ENCODE results near the gene IMPG2.

The IMPG2 gene

DNA sequence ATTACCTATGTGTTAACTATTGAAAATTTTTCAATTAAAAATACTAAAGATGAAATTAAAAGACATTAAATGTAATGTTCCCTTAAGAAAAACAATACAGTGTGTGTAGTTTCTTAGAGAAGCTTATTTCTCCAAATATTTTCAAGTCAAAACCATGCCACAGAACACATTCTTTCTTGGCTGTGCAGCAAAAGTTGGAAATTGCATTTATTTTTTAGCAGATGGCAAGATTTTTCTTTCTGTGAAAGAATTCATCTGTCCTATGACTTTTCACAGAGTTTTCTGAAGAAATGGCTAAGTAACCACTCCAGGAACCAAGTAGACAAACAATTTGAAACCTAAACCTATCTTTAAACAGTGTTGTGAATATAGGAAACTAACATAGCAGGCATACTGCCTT is 47.2 kb downstream of the IMPG2 start:
- no peak for DNase-seq

DNA sequence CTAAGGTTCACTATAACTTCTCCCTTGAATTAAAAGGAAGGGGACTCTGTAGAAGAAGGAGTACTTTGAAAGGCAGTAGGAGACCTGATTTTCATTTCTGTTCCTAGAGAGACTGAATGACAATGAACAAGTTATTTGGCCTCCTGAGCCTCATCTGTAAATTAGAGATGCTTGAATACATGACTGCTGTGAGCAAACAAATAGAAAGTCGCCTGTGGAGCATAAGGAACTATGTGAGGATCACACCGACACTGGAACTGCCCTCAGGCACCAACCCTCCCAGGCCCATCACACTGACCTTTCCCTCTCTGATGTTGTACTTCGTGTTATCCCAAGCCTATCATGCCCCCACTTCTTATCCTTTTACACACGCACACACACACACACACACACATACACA is 48.6 kb downstream of the IMPG2 start:
- DNase-seq: no peak

DNA sequence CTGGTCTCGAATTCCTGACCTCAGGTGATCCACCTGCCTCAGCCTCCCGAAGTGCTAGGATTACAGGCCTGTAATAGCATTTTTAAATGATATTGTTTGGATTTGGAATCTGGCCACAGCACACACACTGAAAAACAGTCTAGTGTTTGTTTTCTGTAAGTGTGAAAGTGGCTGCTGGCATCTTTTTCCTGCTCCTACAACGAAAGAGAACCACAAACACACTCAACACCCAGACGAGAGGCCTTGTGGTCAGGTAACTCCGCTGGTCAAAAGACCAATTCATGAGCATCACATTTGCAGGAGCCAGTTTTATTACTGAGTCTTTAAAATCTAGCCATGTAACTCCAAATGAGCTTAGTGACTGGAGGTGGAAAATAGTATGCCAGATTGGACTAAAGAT is 50.2 kb downstream of the IMPG2 start:
- no peak for DNase-seq

DNA sequence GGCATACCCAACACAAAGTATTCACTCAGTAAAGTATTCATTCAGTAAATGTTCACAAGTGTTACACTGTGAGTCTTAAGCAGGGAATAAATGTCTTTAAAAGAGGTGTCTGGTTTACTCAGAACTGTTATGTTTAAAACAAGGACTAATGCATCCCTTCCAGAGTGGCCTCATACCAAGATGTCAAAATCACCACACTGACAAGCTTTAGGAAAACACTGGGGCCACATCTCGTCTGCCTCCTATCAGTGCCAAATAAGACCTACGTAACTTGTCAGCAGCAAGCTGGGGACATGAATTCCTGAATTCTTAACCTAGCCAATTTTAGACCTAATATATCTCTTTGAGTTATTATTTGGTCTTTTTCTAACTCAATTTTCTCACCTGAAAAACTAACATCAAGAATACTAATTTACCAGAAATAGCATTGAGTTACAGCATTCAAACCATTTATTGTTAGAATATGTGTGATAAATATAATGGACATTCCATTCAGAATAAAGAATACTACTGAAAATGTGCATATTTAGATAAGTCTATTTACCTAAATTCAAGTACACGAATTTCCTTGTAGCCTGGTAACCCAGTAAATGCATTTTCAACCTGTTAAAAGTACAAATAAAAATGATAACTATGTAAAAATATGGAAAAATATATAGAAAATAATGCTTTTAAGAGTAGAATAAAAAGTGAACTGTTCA is 51.3 kb downstream of the IMPG2 start:
- no peak for DNase-seq

DNA sequence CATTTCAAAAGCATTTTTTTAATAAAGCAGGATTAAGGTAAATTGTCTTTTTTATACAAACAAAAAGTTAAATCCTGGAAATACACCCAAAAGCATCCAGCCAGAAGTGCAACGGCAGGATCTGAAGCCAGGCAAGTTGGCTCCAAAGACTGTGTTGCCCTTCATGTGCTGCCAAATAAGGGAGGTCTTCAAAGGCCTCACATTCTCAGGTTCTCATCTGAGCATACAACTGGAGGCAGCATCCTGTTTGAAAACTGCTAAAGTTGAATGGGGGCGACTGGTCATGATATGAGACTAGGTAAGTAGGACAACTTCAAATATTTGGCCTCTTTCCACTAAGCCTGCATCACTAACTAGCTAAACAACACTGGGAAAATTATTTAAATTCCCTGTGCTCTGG is 52.2 kb downstream of the IMPG2 start:
- DNase-seq: no peak

DNA sequence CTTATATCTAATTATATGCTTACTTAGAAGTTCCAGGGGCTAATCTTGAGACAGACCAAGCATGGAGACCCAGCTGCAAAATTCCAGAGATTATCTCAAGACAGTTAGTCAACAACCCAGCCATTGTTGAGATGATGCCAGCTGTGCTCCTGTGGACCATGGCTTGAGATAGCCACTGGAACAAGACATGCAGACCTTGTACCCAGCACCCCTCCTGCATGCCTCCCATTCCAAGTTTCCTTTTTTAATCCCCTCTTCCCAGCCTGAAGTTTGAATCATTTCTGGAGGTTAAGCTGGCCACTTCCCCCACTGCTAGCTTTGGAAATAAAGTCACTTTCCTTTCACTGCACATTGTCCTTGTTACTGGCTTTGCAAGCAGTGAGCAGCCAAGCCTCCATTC is 53.8 kb downstream of the IMPG2 start:
- DNase-seq: no peak

DNA sequence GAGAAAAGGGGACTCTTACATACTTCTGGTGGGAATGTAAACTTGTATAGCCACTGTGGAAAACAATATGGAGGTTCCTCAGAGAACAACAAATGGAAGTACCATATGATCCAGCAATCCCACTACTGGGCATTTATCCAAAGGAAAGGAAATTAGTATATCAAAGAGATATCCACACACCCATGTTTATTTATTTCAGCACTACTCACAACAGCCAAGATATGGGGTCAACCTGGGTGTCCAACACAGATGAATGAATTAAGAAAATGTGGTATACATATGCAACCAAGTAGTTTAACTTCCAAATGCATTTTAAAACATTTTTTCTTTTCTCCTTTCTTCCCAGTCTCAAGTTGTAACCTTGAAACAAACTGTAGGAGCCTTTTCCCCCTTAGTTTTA is 54.3 kb downstream of the IMPG2 start:
- no peak for DNase-seq

DNA sequence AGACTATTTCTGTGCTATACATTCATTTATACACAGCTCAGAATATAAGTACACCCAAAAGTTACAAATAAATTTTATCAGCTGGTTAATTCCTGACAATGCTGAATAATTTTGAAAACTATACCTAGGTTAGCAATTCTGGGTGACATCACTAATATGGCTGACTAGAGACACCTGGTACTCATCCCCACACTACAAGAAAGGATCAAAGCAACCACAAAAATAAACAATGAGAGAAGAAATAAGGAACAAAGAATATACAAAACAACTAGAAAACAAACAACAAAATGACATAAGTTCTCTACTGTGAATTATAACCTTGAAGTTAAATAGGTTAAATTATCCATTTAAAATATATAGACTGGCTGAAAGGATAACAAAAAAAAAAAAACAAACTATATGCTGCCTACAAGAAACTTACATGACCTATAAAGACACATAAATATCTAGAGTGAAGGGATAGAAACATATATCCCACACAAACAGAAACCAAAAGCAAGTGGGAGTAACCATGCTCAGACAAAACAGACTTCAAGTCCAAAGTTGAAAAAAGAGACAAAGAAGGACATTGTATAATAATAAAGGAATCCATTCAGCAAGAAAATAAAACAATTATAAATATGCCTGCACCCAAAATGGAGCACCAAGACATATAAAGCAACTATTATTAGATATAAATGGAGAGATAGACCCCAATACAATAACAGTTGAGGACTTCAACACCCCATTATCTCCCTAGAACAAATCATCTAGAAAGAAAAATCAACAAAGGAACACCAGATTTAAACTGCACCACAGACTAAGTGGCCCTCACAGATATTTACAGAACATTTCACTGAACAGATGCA is 57.8 kb downstream of the IMPG2 start:
- DNase-seq: no peak

DNA sequence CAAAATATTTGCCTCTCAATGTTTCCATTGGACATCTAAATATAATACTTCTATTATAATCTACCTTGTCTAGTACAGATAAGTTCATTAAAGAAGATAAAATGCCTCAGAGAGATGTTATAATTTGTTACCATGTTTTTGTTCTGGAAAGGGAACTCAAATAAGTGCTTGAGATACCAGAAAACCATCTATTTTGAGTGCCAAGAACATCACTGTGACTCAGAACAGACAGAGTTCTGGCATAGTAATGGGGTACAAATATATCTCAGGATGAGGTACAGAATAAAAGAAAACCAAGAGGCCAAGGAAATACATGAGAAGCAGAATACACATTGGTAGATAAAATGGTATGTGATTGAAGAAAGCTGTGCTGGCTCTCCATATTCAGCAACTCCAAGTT is 58.9 kb downstream of the IMPG2 start:
- no peak for DNase-seq

DNA sequence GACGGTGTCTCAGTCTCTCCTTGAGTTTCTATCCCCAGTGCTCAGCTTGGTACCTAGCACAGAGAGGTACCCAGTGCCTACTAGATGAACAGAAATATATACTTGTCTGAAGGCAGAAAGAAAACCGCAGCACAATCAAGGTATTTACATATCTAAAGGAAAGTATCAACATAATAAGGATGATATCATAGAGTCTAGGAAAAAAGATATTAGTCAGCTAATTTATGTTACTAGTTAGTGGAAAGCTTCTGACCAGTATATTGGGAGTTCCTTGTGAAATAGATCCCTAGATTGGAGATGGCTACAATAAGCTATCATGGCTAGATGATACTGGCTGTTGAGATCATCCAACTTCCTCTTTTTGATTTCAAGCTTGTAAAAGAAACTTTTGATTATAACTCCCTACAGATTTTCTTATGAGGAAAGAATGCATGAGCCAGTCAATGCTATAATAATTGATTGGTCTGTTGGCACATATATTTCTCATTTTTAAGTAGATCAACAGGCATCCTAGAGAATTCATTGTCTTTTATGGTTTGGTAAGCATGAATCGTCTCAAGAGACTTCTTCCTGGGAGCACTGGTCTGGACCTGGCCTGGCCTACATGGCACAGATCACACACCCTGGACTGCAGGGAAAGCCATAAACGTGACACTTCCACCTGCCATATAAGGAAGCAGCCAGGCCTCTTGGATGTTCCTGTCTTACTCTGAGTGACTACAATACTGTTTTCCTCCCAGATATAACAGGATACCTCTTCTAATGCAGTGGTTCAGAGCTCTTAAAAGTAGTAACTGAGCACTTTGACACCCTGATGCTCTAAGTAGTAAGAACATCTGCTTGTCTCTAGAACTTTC is 60.7 kb downstream of the IMPG2 start:
- no peak for DNase-seq

DNA sequence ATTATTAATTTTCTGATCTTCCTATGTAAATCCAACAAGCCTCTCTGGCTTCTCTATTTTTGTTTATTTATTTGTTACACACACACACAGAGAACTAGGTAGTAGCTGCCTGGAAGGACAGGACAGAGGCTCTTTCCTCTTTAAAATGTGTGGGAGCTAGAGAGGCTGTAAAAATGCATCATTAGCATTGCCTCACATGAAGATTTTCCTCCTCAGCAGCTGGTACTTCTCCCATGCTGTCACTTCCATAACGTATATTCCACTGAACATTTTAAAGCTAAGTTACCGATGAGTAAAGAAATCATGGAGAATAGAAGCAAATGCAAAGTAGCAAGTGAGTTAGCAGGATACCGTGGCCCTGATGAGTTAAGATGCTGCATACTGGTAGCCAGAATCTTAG is 63.9 kb downstream of the IMPG2 start:
- no peak for DNase-seq

DNA sequence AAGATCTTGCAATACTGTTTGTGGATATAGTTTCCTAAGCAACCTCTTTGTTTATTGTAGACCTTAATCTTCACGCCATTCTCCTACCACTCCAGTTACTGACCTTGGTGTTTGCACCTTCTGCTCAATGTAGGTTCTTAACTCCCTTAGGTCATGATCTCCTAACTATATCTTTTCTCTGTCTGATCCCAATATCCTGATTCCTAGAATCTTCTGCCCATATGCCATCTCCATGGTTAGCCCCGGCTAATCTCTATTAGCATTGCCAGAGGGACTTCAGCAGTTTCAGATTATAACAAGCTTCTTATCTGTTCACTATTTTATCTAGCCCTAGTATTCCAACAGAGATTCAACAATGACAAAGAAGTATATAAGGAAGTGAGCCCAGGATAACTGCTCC is 64.9 kb downstream of the IMPG2 start:
- DNase-seq: no peak

DNA sequence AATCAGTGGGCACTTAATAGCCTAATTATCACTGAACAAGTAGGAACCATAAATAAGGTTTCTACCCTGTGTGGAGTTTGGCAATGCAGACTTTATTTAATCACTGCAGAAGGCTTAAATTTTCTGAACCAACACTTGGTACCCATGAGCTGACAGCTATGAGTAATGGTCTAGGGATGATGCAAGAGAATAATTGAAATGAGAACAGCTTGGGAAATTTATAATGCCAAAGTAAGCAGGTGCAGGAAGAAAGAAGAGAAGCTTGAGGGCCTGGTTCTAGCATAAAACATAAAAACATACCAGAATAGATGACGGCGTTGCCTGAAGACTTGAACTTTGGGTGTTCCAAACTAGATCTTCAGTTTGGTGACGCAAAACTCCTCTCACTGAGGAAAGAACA is 67.0 kb downstream of the IMPG2 start:
- DNase-seq: no peak

DNA sequence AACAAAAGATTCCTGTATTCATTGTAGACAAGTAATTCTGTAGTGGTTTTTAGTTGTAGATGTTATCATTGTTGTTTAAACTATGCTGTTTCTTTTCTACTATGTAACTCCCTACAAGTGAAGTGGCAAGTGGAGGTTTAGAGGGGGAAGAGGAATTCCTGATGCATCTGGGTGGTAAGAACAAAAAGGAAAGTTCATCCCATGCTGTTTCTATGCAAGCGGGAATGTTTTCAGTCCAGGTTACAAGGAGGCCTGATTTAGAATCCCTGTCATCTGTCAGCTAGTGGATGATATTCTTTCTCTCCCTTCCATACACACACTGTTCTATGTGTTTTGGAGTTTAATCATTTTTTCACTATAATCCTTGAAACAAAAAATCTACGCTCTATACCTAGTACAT is 67.4 kb downstream of the IMPG2 start:
- no peak for DNase-seq

DNA sequence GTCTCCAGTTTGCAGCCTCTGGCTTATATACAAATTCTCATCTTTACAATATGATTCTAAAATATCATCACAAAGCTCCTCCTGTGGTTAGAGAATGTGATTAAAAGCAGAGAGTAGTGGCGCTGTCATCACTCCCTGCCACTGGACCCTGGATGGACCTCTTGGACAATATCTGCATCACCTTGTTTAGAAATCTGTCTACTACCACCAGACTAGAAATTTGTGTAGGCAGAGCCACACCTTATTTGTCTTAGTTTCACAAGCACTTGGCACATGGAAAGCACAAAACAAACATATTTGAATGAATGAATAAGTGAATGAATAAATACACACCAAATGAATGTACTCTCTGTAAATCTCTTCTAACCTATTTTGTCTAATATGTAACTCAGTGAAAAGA is 68.1 kb downstream of the IMPG2 start:
- DNase-seq: no peak

DNA sequence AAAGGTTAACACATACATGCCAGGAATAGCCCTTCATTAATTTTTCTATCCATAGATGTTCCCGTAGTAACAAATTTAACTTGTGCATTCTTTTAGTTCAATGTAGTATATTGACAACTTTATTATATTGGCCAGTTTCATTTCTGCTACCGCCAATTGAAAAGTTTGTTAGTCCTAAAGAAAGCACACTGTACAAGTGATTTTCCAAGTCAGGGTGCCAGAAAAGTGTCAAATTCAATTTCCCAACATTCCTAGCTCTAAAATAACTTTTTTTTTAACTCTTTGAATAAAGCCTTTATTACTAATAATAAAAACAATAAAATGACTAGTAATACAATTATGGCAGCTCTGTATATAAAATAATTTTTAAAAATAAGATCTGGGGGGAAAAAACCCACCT is 68.9 kb downstream of the IMPG2 start:
- DNase-seq: no peak

DNA sequence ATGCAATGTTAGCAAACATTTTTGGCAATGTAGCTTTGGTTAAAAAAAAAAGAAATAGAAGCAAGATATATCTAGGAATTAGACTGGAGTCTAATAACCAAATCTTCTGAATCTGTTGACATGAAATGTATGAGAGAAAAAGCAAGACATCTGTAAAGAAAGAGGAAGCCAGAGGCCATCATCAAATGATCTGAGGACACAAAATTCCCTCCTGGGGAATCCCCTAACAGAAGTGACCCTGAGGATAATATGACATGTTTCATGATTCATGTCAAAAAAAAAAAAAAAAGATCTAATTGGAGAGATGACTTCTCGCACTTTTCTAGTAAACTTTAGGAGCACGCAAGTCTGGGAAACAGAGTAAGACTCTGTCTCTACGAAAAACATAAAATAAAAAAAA is 70.9 kb downstream of the IMPG2 start:
- no peak for DNase-seq

DNA sequence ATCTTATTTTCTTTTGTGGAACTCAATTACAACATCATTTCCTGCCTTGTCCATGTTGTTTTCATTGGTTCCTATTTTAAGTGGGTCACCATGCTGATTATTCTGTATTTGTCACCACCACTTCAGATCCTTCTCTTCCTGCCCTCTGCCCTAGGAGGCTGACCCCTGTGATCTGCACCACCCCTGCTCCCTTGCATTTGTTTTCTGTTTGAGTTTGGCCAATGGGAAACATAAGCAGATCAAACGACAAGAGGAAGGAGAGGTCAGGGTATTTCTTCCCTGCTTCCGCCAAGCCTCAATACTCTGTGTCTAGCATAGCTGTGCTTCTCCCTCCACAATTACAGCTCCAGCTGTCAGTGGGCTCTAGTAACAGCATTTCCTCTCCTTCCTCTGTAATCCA is 71.6 kb downstream of the IMPG2 start:
- no peak for DNase-seq

DNA sequence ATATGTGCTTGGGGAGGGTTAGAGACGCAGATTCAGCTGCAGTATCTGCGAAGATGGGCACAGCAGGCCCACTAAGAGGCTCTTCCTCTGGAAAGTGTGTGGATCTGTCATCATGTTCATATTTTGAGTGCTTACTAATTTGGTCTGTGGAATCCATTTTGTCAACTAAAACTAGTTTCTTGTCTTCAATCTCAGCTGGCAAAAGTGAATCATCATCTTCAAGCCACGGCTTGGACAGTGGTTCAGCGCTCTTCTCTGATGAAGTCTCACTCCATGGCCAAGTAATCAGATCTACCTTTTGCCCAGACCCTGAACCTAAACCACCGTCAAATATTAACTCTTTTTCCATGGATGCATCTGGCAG is 76.2 kb downstream of the IMPG2 start:
- no peak for DNase-seq

DNA sequence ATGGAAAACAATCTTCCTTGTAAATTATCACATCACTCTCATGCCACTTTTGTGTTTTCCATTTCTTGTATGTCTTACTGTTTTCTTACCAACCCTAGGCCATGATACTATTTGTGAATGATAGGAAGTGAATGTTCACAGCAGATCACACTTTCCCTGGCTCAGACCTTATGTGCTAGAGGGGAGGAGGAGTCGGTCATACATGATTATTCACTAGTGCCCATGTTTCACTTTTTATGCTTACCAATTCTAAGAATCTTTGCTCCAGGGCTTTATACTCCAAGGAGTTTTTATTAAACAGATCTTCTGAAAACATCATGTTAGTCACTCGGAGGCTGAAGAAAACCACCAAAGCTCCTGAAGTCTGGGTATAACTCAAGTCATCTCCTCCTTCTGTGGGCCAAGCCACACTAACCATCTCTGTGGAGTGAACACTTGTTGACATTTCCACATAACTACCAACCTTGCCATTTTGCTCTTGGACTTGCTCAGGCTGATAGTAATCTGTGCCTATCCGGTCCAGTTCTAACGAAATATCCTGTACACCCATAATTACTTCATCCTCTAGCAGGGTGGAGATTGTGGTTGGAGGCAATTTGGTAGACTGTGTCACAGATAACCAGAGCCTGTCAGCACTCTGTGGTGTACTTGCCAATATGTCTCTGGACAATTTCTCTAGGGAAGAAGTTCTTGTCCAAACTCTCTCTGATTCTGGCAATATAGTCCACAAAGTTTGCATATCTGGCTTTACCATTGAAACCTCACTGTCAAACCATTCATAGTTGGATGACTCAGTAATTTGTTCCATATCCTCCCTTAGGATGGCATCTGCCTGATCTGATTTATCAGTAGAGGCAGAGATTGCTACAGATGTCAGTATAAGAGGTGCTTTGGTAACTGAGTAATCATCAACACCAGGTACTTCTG is 76.8 kb downstream of the IMPG2 start:
- no peak for DNase-seq

DNA sequence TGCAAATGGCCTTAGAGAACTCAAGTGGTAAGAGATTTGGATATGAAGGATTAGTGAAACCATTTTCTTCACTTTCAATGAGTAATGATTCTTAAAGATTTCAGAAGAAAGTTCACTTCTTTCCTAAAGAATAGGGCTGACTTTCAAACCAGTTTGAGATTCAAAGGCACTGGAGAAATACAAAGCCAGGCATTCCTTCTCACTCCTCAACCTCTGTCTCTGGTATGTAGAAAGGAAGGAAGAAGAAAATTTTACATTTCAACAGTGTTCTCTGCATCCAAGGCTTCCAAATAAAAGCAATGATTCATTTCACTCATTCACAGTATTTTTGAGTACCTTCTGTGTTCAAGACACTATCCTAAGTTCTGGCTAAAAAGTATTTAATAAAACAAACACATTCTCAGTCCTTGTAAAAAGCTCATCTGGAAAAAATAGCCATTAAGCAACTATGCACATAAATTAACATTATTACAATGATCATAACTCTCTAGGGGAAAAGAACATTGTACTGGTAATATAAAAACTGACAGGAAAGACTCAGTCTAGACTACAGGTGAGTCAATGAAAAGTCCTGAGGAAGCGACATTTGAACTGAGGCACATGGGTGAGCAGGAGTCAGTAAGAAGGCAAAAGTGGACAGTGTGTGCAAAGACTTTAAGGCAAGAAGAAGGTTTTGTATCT is 79.5 kb downstream of the IMPG2 start:
- DNase-seq: no peak

DNA sequence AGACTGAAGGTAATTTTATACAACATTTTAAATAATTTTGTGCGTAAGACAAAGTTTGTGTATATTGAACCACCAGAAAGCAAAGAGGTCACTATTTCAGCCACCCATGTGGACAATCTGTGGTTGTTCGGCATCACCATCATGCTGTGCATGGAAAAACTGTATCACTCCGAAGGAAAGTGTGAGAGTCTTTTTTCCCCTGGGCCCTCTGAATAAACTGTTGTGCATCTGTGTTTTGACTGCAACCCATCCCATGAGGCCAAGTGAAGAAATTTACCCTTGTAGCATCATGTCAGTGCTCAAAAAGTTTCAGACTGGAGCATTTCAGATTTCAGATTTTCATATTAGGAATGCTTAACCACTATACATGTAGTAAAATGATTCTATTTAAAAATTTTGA is 85.3 kb downstream of the IMPG2 start:
- no peak for DNase-seq
